WTC11 (cell line): Measurements from ENCODE around the gene CDH20. TPM values are rescaled to one million over a fixed set of nuclear protein-coding genes. Genes with fewer than 3 reads are reported as not detected.

Source experiments
- ATAC-seq: fragments of 200-7000 bp; cut with Tn5 transposase; 2 replicates; pipeline ENCODE4 v1.10.0; 2021; ENCODE audit warnings: mild to moderate bottlenecking, moderate library complexity
- CTCF ChIA-PET: fragments of 300-600 bp; sonication (Branson Sonifier 250); formaldehyde crosslinking; loops from one replicate; lab custom pipeline; 2021; ENCODE audit warnings: antibody characterized with exemption; lab: Charles Lee
- POLR2A ChIA-PET: fragments of 350-600 bp; sonication (Branson Sonifier 250); formaldehyde crosslinking; loops from one replicate; lab custom pipeline; 2021; ENCODE audit warnings: antibody characterized with exemption; lab: Charles Lee
- DNase-seq: peaks from one replicate; pipeline ENCODE4 v3.0.0; 2021; ENCODE audit warnings: low spot score
- H3K27ac Mint-ChIP-seq: 2 replicates; pipeline ENCODE4 v1.8.0; 2021; ENCODE audit warnings: mixed read lengths
- H3K27me3 Mint-ChIP-seq: 2 replicates; pipeline ENCODE4 v1.8.0; 2021; ENCODE audit warnings: low read depth, mild to moderate bottlenecking, moderate library complexity, mixed read lengths
- H3K36me3 Mint-ChIP-seq: 2 replicates; pipeline ENCODE4 v1.8.0; 2021; ENCODE audit warnings: mixed read lengths
- H3K4me1 Mint-ChIP-seq: 2 replicates; pipeline ENCODE4 v1.8.0; 2022; ENCODE audit warnings: mixed read lengths
- H3K4me3 Mint-ChIP-seq: 2 replicates; pipeline ENCODE4 v1.8.0; 2021; ENCODE audit warnings: mild to moderate bottlenecking, moderate library complexity, mixed read lengths
- H3K9me3 Mint-ChIP-seq: 2 replicates; pipeline ENCODE4 v1.8.0; 2021; ENCODE audit warnings: mixed read lengths
- AFF4 ChIP-seq: sonication (generic); formaldehyde crosslinking; IDR thresholded peaks from 2 replicates; pipeline ENCODE4 v1.8.1; 2023; ENCODE audit warnings: mild to moderate bottlenecking, missing genetic modification reagents, borderline replicate concordance
- ATF1 ChIP-seq: sonication (generic); formaldehyde crosslinking; IDR thresholded peaks from 2 replicates; pipeline ENCODE4 v1.8.1; 2023; ENCODE audit warnings: mild to moderate bottlenecking, moderate library complexity, missing genetic modification reagents
- E2F4 ChIP-seq: sonication (generic); formaldehyde crosslinking; IDR thresholded peaks from 2 replicates; pipeline ENCODE4 v1.8.1; 2022; ENCODE audit warnings: low read depth, mild to moderate bottlenecking, moderate library complexity, missing genetic modification reagents, borderline replicate concordance
- FOXJ3 ChIP-seq: sonication (generic); formaldehyde crosslinking; IDR thresholded peaks from 2 replicates; pipeline ENCODE4 v1.9.0; 2021; ENCODE audit warnings: missing genetic modification reagents, mild to moderate bottlenecking, borderline replicate concordance
- GABPB1 ChIP-seq: sonication (generic); formaldehyde crosslinking; IDR thresholded peaks from 2 replicates; pipeline ENCODE4 v1.8.1; 2023; ENCODE audit warnings: mild to moderate bottlenecking, missing genetic modification reagents
- HMGXB4 ChIP-seq: sonication (generic); formaldehyde crosslinking; IDR thresholded peaks from 2 replicates; pipeline ENCODE4 v1.8.1; 2023; ENCODE audit warnings: mild to moderate bottlenecking, moderate library complexity, missing genetic modification reagents
- IRF1 ChIP-seq: sonication (generic); formaldehyde crosslinking; IDR thresholded peaks from 2 replicates; pipeline ENCODE4 v1.8.0; 2023; ENCODE audit warnings: missing genetic modification reagents
- JAZF1 ChIP-seq: fragments of 250-450 bp; sonication (Bioruptor Pico); IDR thresholded peaks from 2 replicates; pipeline ENCODE4 v1.9.0; 2021; ENCODE audit warnings: moderate library complexity, mild to moderate bottlenecking, inconsistent platforms
- NFE2L1 ChIP-seq: sonication (generic); formaldehyde crosslinking; IDR thresholded peaks from 2 replicates; pipeline ENCODE4 v1.8.1; 2023; ENCODE audit warnings: missing genetic modification reagents
- NFYB ChIP-seq: sonication (generic); formaldehyde crosslinking; conservative IDR thresholded peaks from 2 replicates; pipeline ENCODE4 v1.8.0; 2022; ENCODE audit warnings: low read depth, missing genetic modification reagents
- NR2C2 ChIP-seq: sonication (generic); formaldehyde crosslinking; IDR thresholded peaks from 2 replicates; pipeline ENCODE4 v1.8.0; 2022; ENCODE audit warnings: mild to moderate bottlenecking, missing genetic modification reagents
- PREB ChIP-seq: sonication (generic); formaldehyde crosslinking; IDR thresholded peaks from 2 replicates; pipeline ENCODE4 v1.8.1; 2022; ENCODE audit warnings: mild to moderate bottlenecking, missing genetic modification reagents, moderate library complexity, borderline replicate concordance
- SOX15 ChIP-seq: fragments of 250-450 bp; sonication (Bioruptor Pico); IDR thresholded peaks from 2 replicates; pipeline ENCODE4 v1.9.0; 2021; ENCODE audit warnings: mild to moderate bottlenecking
- SP1 ChIP-seq: sonication (generic); formaldehyde crosslinking; conservative IDR thresholded peaks from 2 replicates; pipeline ENCODE4 v1.8.1; 2022; ENCODE audit warnings: missing genetic modification reagents
- STAT6 ChIP-seq: sonication (generic); formaldehyde crosslinking; conservative IDR thresholded peaks from 2 replicates; pipeline ENCODE4 v1.8.1; 2023; ENCODE audit warnings: mild to moderate bottlenecking, low read depth, missing genetic modification reagents, moderate library complexity
- TEAD4 ChIP-seq: sonication (generic); formaldehyde crosslinking; IDR thresholded peaks from 2 replicates; pipeline ENCODE4 v1.8.0; 2022; ENCODE audit warnings: mild to moderate bottlenecking, missing genetic modification reagents
- ZNF281 ChIP-seq: sonication (generic); formaldehyde crosslinking; IDR thresholded peaks from 2 replicates; pipeline ENCODE4 v1.8.0; 2023; ENCODE audit warnings: mild to moderate bottlenecking, missing genetic modification reagents
- ZNF317 ChIP-seq: sonication (generic); formaldehyde crosslinking; IDR thresholded peaks from 2 replicates; pipeline ENCODE4 v1.8.1; 2023; ENCODE audit warnings: low read depth, mild to moderate bottlenecking, moderate library complexity, missing genetic modification reagents, borderline replicate concordance
- ZNF423 ChIP-seq: fragments of 250-450 bp; sonication (Bioruptor Pico); IDR thresholded peaks from 2 replicates; pipeline ENCODE4 v2.1.2; 2022; ENCODE audit warnings: mild to moderate bottlenecking, moderate library complexity
- ZNF512 ChIP-seq: sonication (generic); formaldehyde crosslinking; IDR thresholded peaks from 2 replicates; pipeline ENCODE4 v1.8.1; 2022; ENCODE audit warnings: missing genetic modification reagents, borderline replicate concordance
- total RNA-seq: library from RNA; stranded (reverse); gene quantifications from 3 replicates; pipeline ENCODE4 v1.2.3, GENCODE V29; 2021

The CDH20 gene
- total RNA-seq, 1 experiment from 2014 or later, result 0.39 TPM

- ChIA-PET POLR2A (no interaction called here), CTCF (interaction anchor here (0.7 kb wide), 1 partner anchor 20 kb away, joined by 3 read pairs; no protein-coding TSS in a partner anchor)
- ATAC-seq (0 out of 2 replicates have a peak, but pooled peaks have one; percentile 30), DNase-seq (no peak)
- Mint-ChIP-seq H3K27me3 (no peaks in the 10 kb centered on the region), H3K4me3 (no peak overlapping the region), H3K4me1 (no peaks in the 10 kb centered on the region), H3K9me3 (no peaks in the 10 kb centered on the region)
- no peak for TF ChIP-seq ZNF423 (CRISPR knock-in tag)
- no peak for TF ChIP-seq ZNF512 (CRISPR knock-in tag)
- TF ChIP-seq SOX15 (CRISPR knock-in tag), result no peak
- TF ChIP-seq AFF4 (CRISPR knock-in tag), result no peak
- no peak for TF ChIP-seq TEAD4 (CRISPR knock-in tag)
- no peak for TF ChIP-seq FOXJ3 (CRISPR knock-in tag)
- TF ChIP-seq ZNF317 (CRISPR knock-in tag), result no peak
- no peak for TF ChIP-seq NFYB (CRISPR knock-in tag)
- TF ChIP-seq STAT6 (CRISPR knock-in tag), result no peak
- no peak for TF ChIP-seq GABPB1
- no peak for TF ChIP-seq ATF1 (CRISPR knock-in tag)
- TF ChIP-seq NFE2L1 (CRISPR knock-in tag), result no peak
- no peak for TF ChIP-seq PREB
- no peak for TF ChIP-seq IRF1 (CRISPR knock-in tag)
- TF ChIP-seq JAZF1, result no peak
- no peak for TF ChIP-seq SP1 (CRISPR knock-in tag)
- TF ChIP-seq E2F4, result no peak
- TF ChIP-seq ZNF281, result no peak
- TF ChIP-seq NR2C2 (CRISPR knock-in tag), result no peak
- TF ChIP-seq HMGXB4, result no peak
- TF ChIP-seq, all 79 proteins: peak for 0
- H3K27ac Mint-ChIP-seq, result no peak overlapping the region
- H3K36me3 Mint-ChIP-seq, result no peaks in the 10 kb centered on the region
Measured at GRCh38 chr18:61420218-61420885, 87.1 kb downstream of the CDH20 start.
